Neural crest cell (in vitro differentiated cells): ENCODE results near the gene BABAM2. TPM values are rescaled to one million over a fixed set of nuclear protein-coding genes. Genes with fewer than 3 reads are reported as not detected.

Experiments
- DNase-seq: peaks from one replicate; pipeline ENCODE4 v3.0.0; 2021; ENCODE audit warnings: low read depth, mixed read lengths, low spot score
- H3K27ac Mint-ChIP-seq: one replicate; pipeline ENCODE4 v1.8.0; 2021; ENCODE audit warnings: mild to moderate bottlenecking, mixed read lengths; ENCODE audit not compliant: unreplicated experiment
- H3K27me3 Mint-ChIP-seq: 2 replicates; pipeline ENCODE4 v1.8.0; 2021; ENCODE audit warnings: low read depth, mild to moderate bottlenecking, mixed read lengths
- H3K36me3 Mint-ChIP-seq: 2 replicates; pipeline ENCODE4 v1.8.0; 2021; ENCODE audit warnings: low read depth, mild to moderate bottlenecking, mixed read lengths
- H3K4me1 Mint-ChIP-seq: 2 replicates; pipeline ENCODE4 v1.8.0; 2021; ENCODE audit warnings: mixed read lengths
- H3K4me3 Mint-ChIP-seq: one replicate; pipeline ENCODE4 v1.8.0; 2021; ENCODE audit warnings: mild to moderate bottlenecking, mixed read lengths
- H3K9me3 Mint-ChIP-seq: 2 replicates; pipeline ENCODE4 v1.8.0; 2021; ENCODE audit warnings: mixed read lengths
- total RNA-seq: library from RNA; stranded (reverse); gene quantifications from 2 replicates; pipeline ENCODE4 v1.2.1, GENCODE V29; 2021
- TF ChIP-seq, protein P1 (sequence below): fragments of 200-600 bp; sonication (generic); conservative IDR thresholded peaks from 2 replicates; pipeline ENCODE4 v1.5.0; 2021; ENCODE audit warnings: antibody characterized with exemption, mild to moderate bottlenecking

The BABAM2 gene
- total RNA-seq, 1 donor from 2014 or later, result 28.6 TPM

DNA sequence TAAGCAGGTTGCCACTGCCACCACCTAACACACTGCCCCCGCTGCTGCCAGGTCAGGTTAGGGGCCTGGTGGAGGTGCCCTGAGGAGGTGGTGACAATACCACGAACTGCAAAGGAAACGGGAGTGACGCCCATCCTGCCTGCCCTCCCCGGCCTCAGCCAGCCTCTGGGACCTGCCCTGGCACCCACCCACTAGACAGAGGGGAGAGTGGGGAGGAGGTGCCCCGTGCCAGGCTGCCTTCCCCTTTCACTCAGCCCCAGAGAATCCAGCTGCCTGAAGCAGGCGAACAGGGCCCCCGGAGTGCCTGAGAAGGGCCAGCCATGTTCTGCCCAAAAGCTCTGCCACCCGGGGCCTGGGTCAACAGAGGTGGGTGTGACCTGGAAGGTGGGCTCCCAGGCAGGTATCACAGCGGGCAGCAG lies 457.6 kb downstream of the BABAM2 start:
- no peaks in the 10 kb centered on the region for H3K36me3 Mint-ChIP-seq
- peaks cover 2% of the 10 kb centered on the region for H3K4me1 Mint-ChIP-seq
- no peak for DNase-seq
- no peak overlapping the region for H3K27ac Mint-ChIP-seq
- H3K4me3 Mint-ChIP-seq, result no peak overlapping the region
- no peaks in the 10 kb centered on the region for H3K9me3 Mint-ChIP-seq
- TF ChIP-seq, protein P1, sequence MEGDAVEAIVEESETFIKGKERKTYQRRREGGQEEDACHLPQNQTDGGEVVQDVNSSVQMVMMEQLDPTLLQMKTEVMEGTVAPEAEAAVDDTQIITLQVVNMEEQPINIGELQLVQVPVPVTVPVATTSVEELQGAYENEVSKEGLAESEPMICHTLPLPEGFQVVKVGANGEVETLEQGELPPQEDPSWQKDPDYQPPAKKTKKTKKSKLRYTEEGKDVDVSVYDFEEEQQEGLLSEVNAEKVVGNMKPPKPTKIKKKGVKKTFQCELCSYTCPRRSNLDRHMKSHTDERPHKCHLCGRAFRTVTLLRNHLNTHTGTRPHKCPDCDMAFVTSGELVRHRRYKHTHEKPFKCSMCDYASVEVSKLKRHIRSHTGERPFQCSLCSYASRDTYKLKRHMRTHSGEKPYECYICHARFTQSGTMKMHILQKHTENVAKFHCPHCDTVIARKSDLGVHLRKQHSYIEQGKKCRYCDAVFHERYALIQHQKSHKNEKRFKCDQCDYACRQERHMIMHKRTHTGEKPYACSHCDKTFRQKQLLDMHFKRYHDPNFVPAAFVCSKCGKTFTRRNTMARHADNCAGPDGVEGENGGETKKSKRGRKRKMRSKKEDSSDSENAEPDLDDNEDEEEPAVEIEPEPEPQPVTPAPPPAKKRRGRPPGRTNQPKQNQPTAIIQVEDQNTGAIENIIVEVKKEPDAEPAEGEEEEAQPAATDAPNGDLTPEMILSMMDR, result no peak
- no peaks in the 10 kb centered on the region for H3K27me3 Mint-ChIP-seq

DNA sequence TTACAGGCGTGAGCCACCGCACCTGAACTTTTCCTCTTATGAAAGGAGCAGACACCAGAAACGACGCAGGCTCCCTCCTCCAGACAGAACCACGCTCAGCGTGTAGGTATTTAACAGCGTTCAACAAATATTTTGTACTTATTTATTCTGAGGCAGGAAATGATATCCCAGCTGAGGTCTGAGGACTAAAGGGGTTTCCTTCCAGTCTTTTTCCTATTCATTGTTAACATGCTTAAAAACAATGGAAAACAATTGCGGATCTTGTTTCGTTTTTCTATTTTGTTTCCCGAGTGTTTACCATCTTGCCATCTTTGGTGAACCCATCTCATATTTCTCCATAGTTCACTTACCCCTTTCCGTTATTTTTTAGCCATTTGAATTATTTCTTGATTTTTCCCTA lies 458.4 kb downstream of the BABAM2 start:
- H3K36me3 Mint-ChIP-seq, result no peaks in the 10 kb centered on the region
- DNase-seq, result no peak
- TF ChIP-seq, protein P1, result no peak
- no peaks in the 10 kb centered on the region for H3K9me3 Mint-ChIP-seq
- H3K4me1 Mint-ChIP-seq, result no peaks in the 10 kb centered on the region
- no peak overlapping the region for H3K27ac Mint-ChIP-seq
- no peaks in the 10 kb centered on the region for H3K27me3 Mint-ChIP-seq
- H3K4me3 Mint-ChIP-seq, result no peak overlapping the region

DNA sequence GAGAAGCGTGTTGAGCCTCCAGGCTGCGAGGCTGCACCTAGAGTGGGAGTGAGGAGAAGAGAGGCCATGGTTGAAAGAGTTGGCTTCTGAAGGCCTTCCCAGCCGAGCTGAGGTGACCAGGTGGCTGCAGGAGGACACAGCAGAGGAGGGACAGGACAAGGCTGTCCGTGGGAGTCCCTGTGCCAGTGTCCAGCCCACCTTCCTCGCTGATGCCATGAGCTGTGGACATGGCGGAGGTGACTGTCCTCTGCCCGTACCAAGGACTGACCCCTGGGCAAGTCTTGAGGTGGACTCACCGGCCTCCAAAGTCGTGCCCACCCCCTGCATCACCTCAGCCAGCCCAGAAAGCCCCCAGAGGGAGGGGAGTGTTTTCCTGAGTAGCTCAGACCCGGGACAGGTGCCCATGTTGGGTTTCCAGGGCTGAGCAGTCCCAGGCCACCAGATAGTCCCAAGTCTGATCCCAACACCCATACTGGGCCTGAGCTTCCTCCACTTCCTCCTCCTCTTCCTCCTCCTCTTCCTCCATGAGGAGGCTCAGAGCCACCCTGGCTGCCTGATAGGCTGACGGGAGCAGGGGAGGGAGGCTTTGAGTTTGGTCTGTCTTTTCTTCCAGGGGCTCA lies 459.1 kb downstream of the BABAM2 start:
- no peak for DNase-seq
- TF ChIP-seq, protein P1, result no peak
- Mint-ChIP-seq H3K27me3 (no peaks in the 10 kb centered on the region), H3K4me3 (no peak overlapping the region), H3K36me3 (no peaks in the 10 kb centered on the region), H3K4me1 (no peaks in the 10 kb centered on the region), H3K27ac (no peak overlapping the region), H3K9me3 (no peaks in the 10 kb centered on the region)

DNA sequence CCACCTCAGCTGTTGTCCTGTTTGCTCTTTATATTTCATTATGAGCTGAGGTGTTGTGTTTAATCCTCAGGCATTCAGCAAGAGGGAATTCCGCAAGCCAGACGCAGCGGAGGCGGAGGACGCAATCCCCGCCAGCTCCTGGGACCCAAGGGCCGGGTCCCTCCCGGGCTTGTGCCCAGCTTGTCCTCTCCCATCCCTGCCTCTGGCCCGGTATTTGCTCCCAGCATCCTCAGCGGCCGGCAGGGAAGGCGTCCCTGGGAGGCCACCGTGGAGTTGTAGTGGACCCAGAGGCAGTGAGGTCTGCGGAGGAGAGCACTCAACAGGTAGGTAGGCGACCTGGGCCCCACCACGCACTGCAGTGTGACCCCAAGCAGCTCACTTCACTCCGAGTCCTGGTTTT lies 459.7 kb downstream of the BABAM2 start:
- Mint-ChIP-seq H3K4me1 (no peaks in the 10 kb centered on the region), H3K4me3 (no peak overlapping the region), H3K36me3 (no peaks in the 10 kb centered on the region), H3K27ac (no peak overlapping the region), H3K27me3 (no peaks in the 10 kb centered on the region), H3K9me3 (no peaks in the 10 kb centered on the region)
- TF ChIP-seq, protein P1, result no peak
- DNase-seq, result no peak

DNA sequence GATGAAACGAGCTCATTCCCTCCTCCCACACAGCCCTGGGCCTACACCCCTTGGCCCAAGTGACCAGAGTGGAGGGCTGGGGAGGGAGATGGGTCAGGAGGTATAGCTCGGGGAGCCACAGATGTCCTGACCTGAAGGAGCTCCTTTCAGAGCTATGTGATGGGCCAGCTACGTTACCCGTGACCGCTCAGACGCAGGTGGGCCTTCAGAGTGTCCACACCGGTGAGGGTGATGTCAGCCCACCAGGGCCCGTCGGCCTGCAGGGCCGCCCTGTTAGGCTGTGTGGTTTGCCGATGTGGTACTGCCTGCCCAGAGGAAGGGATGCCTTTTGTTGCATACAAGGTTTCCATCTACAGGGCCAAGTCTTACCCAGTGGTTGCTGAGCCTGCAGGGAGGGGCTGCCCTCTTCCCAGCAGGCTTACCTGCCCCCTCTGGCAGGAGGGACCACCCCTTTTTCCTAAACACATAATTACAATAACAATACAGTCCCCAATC lies 460.3 kb downstream of the BABAM2 start:
- Mint-ChIP-seq H3K9me3 (no peaks in the 10 kb centered on the region), H3K4me1 (no peaks in the 10 kb centered on the region), H3K36me3 (no peaks in the 10 kb centered on the region), H3K27me3 (no peaks in the 10 kb centered on the region), H3K4me3 (no peak overlapping the region), H3K27ac (no peak overlapping the region)
- TF ChIP-seq, protein P1, result no peak
- no peak for DNase-seq
